ENCODE results near the gene TJP1. TPM values are rescaled to one million over a fixed set of nuclear protein-coding genes. Genes with fewer than 3 reads are reported as not detected.

Gene TJP1
- total and polyA plus RNA-seq, 2 of the 8 experiments (the other 6 are each of a cell fraction or from before 2014, with no cell fraction given): 46.3 to 138 TPM

DNA sequence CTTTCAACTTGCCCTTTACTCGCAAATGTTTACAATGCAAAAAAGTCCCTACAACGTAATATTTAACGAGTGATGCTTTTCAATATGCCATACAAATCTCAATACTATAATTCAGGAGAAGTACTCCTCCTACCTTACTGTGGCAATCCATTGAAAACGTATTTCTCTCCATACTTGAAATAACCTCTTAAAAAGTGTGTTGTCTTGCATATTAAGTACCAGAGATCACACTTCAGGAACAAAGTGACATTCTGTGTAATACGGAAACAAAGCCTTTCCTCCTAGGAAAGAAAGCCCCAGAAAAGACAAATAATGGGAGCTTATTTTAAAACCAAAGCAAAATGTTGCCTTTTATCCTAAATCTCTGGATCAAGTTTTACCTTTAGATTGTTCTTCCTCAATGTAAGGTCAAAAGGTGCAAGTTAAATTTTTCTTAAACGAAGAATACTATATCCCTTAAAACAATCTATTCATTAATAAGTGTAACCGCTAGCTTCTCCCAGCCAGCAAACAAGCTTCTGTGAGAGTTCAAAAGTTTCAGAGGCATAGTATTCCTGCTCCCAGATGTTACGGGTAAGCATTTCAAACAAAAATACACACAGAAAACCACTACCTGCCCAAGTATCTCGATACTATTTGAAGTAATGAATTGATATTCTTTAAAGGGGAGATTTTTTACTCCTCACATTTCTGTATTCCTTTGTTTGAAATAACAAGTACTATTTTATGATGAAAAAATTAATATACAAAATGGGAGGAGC, 1.7 kb downstream of the TJP1 start:
- Histone ChIP-seq H2BK15ac (ENCODE audit: low read length) (no peak overlapping the region), H3K4ac (replicated peaks; ENCODE audit: insufficient read length, low read depth, low read length) (no peak overlapping the region), H3K56ac (replicated peaks; ENCODE audit: insufficient read length, low read depth, low read length) (no peak overlapping the region), H2BK12ac (ENCODE audit: low read depth, low read length) (no peak overlapping the region), H3K79me1 (ENCODE audit: low read depth, low read length) (no peaks in the 10 kb centered on the region), H3K27me3 (replicated peaks in 1 of 4; ENCODE audit: control insufficient read depth in 3 of 4, extremely low read depth in 1 of 4, insufficient read depth in 3 of 4, low read length in 3 of 4) (peaks cover 0 to 6% (median 3%) of the 10 kb centered on the region in 4 experiments; a peak in 3 of 7 replicates), H4K5ac (ENCODE audit: insufficient read length, low read depth, low read length) (no peak overlapping the region), H2BK5ac (ENCODE audit: low read depth, low read length) (no peak overlapping the region), H3K14ac (ENCODE audit: insufficient read length) (no peak overlapping the region), H2BK20ac (ENCODE audit: low read length) (no peak overlapping the region), H3K9ac (replicated peaks in 1 of 4; ENCODE audit: extremely low read depth in 1 of 4, low read depth in 3 of 4, low read length in 3 of 4) (peak overlapping the region in 3 of 4 experiments; percentile 14 to 79 (median 51); a peak in 3 of 7 replicates), H4K91ac (replicated peaks; ENCODE audit: insufficient read length, low read length) (no peak overlapping the region), H4K20me1 (replicated peaks in 1 of 2; ENCODE audit: control insufficient read depth in 1 of 2, insufficient read depth in 2 of 2, low read length in 2 of 2) (peaks cover 5% of the 10 kb centered on the region in 2 experiments), H3K4me1 (replicated peaks in 1 of 4; ENCODE audit: control insufficient read depth in 3 of 4, insufficient read depth in 4 of 4, low read length in 3 of 4) (peaks cover 0 to 12% (median 2%) of the 10 kb centered on the region in 4 experiments; a peak in 5 of 7 replicates), H3K9me3 (ENCODE audit: insufficient read depth in 2 of 2, low read depth in 1 of 2, low read length in 1 of 2) (no peaks in the 10 kb centered on the region), H4K8ac (ENCODE audit: extremely low read depth, insufficient read depth, low read length) (no peak overlapping the region), H2AFZ (ENCODE audit: low read length) (no peak overlapping the region), H3K4me3 (ENCODE audit: extremely low read depth in 1 of 4, insufficient read depth in 2 of 4, low read depth in 3 of 4, low read length in 4 of 4) (peak overlapping the region; percentile 88 to 90 (median 88)), H2BK120ac (replicated peaks; ENCODE audit: low read depth, low read length) (no peak overlapping the region), H2AK5ac (ENCODE audit: low read depth, low read length) (no peak overlapping the region), H3K18ac (ENCODE audit: extremely low read depth, low read length) (no peak overlapping the region), H3K79me2 (ENCODE audit: control insufficient read depth in 1 of 2, insufficient read depth in 2 of 2, low read length in 2 of 2) (peaks cover 9 to 59% of the 10 kb centered on the region in 2 experiments; a peak in 3 of 4 replicates), H3K27ac (ENCODE audit: low read depth, low read length) (no peak overlapping the region), H3K23me2 (ENCODE audit: low read depth, low read length) (peaks cover 7% of the 10 kb centered on the region), H3K4me2 (ENCODE audit: insufficient read depth in 1 of 2, low read depth in 2 of 2, low read length in 2 of 2) (peak overlapping the region; percentile 42 to 68), H3K23ac (ENCODE audit: insufficient read length) (no peak overlapping the region), H3K36me3 (ENCODE audit: control insufficient read depth in 2 of 4, insufficient read depth in 4 of 4, low read length in 3 of 4) (no peaks in the 10 kb centered on the region)
- POLR2A ChIA-PET (ENCODE audit: partially characterized antibody): interaction anchor here (0.5 to 4.4 kb wide), 14 partner anchors 8 to 224 kb away, joined by 3 to 33 read pairs (median 3); no protein-coding TSS in a partner anchor
- CTCF ChIA-PET (ENCODE audit: partially characterized antibody): interaction anchor here (0.8 to 1.4 kb wide), 5 partner anchors 9 to 109 kb away, joined by 3 to 4 read pairs (median 3); no protein-coding TSS in a partner anchor
- no peak for DNase-seq (ENCODE audit: low read depth in 1 of 2, low spot score in 2 of 2)
- WGBS, 2 experiments (ENCODE audit: extremely low coverage in 1 of 2, insufficient coverage in 1 of 2, insufficient read length in 1 of 2, insufficient replicate concordance in 2 of 2, low coverage in 1 of 2, low lambda C conversion rate in 2 of 2, missing lambda C conversion rate in 1 of 2): 34% methylated on average over 9 of the region's 9 CpGs; no CpG with 5 or more reads in 1 of the 2 experiments
- no peak for FAIRE-seq
- TF ChIP-seq, protein P1, sequence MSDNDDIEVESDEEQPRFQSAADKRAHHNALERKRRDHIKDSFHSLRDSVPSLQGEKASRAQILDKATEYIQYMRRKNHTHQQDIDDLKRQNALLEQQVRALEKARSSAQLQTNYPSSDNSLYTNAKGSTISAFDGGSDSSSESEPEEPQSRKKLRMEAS (IDR thresholded peaks at IDR 0.05): no peak
- TF ChIP-seq SIN3A (conservative IDR thresholded peaks at IDR 0.05 in 1 of 2, IDR thresholded peaks at IDR 0.05 in 1 of 2; ENCODE audit: low read depth in 1 of 2, low read length in 2 of 2) (no peak), BACH1 (IDR thresholded peaks at IDR 0.05; ENCODE audit: low read length) (no peak), RAD21 (IDR thresholded peaks at IDR 0.05 in 1 of 2, conservative IDR thresholded peaks at IDR 0.05 in 1 of 2; ENCODE audit: low read depth in 2 of 2, low read length in 2 of 2) (no peak), RBBP5 (IDR thresholded peaks at IDR 0.05; ENCODE audit: borderline replicate concordance, low read depth, low read length) (no peak), TAF1 (IDR thresholded peaks at IDR 0.05; ENCODE audit: low read depth, low read length) (no peak), JUND (IDR thresholded peaks at IDR 0.05; ENCODE audit: low read length) (no peak), PHF8 (conservative IDR thresholded peaks at IDR 0.05; ENCODE audit: low read depth, low read length) (no peak), TEAD4 (IDR thresholded peaks at IDR 0.05; ENCODE audit: low read depth, low read length) (no peak)
- TF ChIP-seq, protein P2, sequence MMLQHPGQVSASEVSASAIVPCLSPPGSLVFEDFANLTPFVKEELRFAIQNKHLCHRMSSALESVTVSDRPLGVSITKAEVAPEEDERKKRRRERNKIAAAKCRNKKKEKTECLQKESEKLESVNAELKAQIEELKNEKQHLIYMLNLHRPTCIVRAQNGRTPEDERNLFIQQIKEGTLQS (IDR thresholded peaks at IDR 0.05; ENCODE audit: insufficient read depth, low read depth, low read length): no peak
